T-cell (primary cell): ENCODE results near the gene MLXIP. TPM values are rescaled to one million over a fixed set of nuclear protein-coding genes. Genes with fewer than 3 reads are reported as not detected.

Source experiments
- ATAC-seq, 4 experiments: fragments of 200-7000 bp in 3 of 4; fragments of 150-1000 bp in 1 of 4; cut with Tn5 transposase; replicated peaks in 1 of 4; 1 replicate in 3 of 4; 2 replicates in 1 of 4; pipeline ENCODE4 v1.10.0; 2021; ENCODE audit warnings: moderate library complexity in 3 of 4, mild to moderate bottlenecking in 2 of 4, moderate number of reproducible peaks in 1 of 4
- CTCF ChIA-PET, 2 donors: fragments of 300-600 bp; sonication (Branson Sonifier 250); formaldehyde crosslinking; loops; one replicate each; lab custom pipeline; 2022; ENCODE audit warnings: antibody characterized with exemption in 2 of 2; lab: Charles Lee
- POLR2A ChIA-PET, 2 donors: fragments of 300-600 bp; sonication (Branson Sonifier 250); formaldehyde crosslinking; loops; one replicate each; lab custom pipeline; 2022; ENCODE audit warnings: antibody characterized with exemption in 2 of 2; lab: Charles Lee
- DNase-seq, 35 experiments: peaks; one replicate each; pipeline versions ENCODE4 v3.0.0 to v3.0.0-alpha.2; 2013 to 2023
- H3K27ac ChIP-seq: one replicate; pipeline ENCODE4 v1.5.1; 2013; ENCODE audit warnings: low read length
- H3K27me3 ChIP-seq, 2 experiments: replicated peaks in 1 of 2; 1 replicate in 1 of 2; 2 replicates in 1 of 2; pipeline versions ENCODE4 v1.6.1 to v1.7.0; 2013; ENCODE audit warnings: low read length in 1 of 2, mixed read lengths in 1 of 2; ENCODE audit not compliant: control insufficient read depth in 2 of 2, insufficient read depth in 2 of 2; ENCODE audit errors: extremely low read depth in 1 of 2
- H3K36me3 ChIP-seq, 2 donors: 1 replicate in 1 of 2; 2 replicates in 1 of 2; pipeline versions ENCODE4 v1.6.1 to v1.7.0; 2013; ENCODE audit warnings: low read length in 1 of 2; ENCODE audit not compliant: control insufficient read depth in 2 of 2, insufficient read depth in 1 of 2; ENCODE audit errors: extremely low read depth in 1 of 2
- H3K4me1 ChIP-seq, 2 experiments: 1 replicate in 1 of 2; 2 replicates in 1 of 2; pipeline versions ENCODE4 v1.6.1 to v1.7.0; 2013; ENCODE audit warnings: low read length in 2 of 2, mixed read lengths in 1 of 2; ENCODE audit not compliant: insufficient read depth in 2 of 2, control insufficient read depth in 1 of 2; ENCODE audit errors: extremely low read depth in 1 of 2
- H3K4me3 ChIP-seq, 2 donors: 1 replicate in 1 of 2; 2 replicates in 1 of 2; pipeline versions ENCODE4 v1.5.1 to v1.7.0; 2013; ENCODE audit warnings: mild to moderate bottlenecking in 2 of 2, low read length in 1 of 2, moderate library complexity in 1 of 2; ENCODE audit not compliant: control insufficient read depth in 1 of 2; ENCODE audit errors: extremely low read depth in 1 of 2
- H3K9me3 ChIP-seq: 2 replicates; pipeline ENCODE4 v1.7.0; 2013
- H3K27ac Mint-ChIP-seq, 2 donors: one replicate each; pipeline ENCODE4 v1.8.0; 2020 to 2021; ENCODE audit warnings: mild to moderate bottlenecking in 2 of 2, mixed read lengths in 2 of 2
- H3K27me3 Mint-ChIP-seq, 2 donors: one replicate each; pipeline ENCODE4 v1.8.0; 2021 to 2022; ENCODE audit warnings: mixed read lengths in 2 of 2
- H3K36me3 Mint-ChIP-seq: one replicate; pipeline ENCODE4 v1.8.0; 2021; ENCODE audit warnings: mixed read lengths
- H3K4me1 Mint-ChIP-seq, 3 donors: one replicate each; pipeline ENCODE4 v1.8.0; 2020 to 2022; ENCODE audit warnings: mixed read lengths in 3 of 3, mild to moderate bottlenecking in 1 of 3
- H3K4me3 Mint-ChIP-seq, 3 donors: one replicate each; pipeline ENCODE4 v1.8.0; 2020 to 2022; ENCODE audit warnings: mild to moderate bottlenecking in 3 of 3, mixed read lengths in 3 of 3, moderate library complexity in 3 of 3
- H3K9me3 Mint-ChIP-seq, 3 donors: one replicate each; pipeline ENCODE4 v1.8.0; 2020 to 2022; ENCODE audit warnings: mixed read lengths in 3 of 3
- WGBS: methylation state at CpG from one replicate; pipeline ENCODE4 v1.1.5; 2013; ENCODE audit warnings: missing lambda C conversion rate; ENCODE audit not compliant: insufficient coverage; 5-methylcytosine and 5-hydroxymethylcytosine counted together
- total RNA-seq, 35 experiments: library from RNA in 6 of 35; stranded (reverse) in 6 of 35; fragments of 120-200 nt in 1 of 35; gene quantifications; one replicate each; pipeline versions ENCODE4 v1.2.1 to v1.2.4 and lab custom pipeline; 2013 to 2026

The MLXIP gene
- total RNA-seq, 5 donors from 2014 or later (not counting 1 experiment from before 2014, with no cell fraction given) = 87.9 to 113 (median 98.3) TPM

GRCh38 chr12:122194804-122195203 lies 116.2 kb downstream of the MLXIP start:
- H3K9me3 Mint-ChIP-seq = peaks cover 0 to 12% (median 4%) of the 10 kb centered on the region in 3 donors

GRCh38 chr12:122195405-122195804 lies 116.8 kb downstream of the MLXIP start:
- CTCF ChIA-PET = interaction anchor here in 1 of 2 donors (0.6 kb wide), 1 partner anchor 92 kb away, joined by 4 read pairs; no protein-coding TSS in a partner anchor

More at GRCh38 chr12:122194804-122195203, 116.2 kb downstream of the MLXIP start:
- no CpG with 5 or more reads among the region's 1 CpG for WGBS
- Histone ChIP-seq H3K36me3 (no peaks in the 10 kb centered on the region), H3K27ac (no peak overlapping the region), H3K27me3 (peaks cover 0 to 34% of the 10 kb centered on the region in 2 experiments), H3K4me3 (no peak overlapping the region), H3K9me3 (no peaks in the 10 kb centered on the region), H3K4me1 (peaks cover 0 to 6% of the 10 kb centered on the region in 2 experiments)
- ChIA-PET POLR2A (interaction anchor here in 1 of 2 donors (0.5 kb wide), 2 partner anchors 321 to 430 kb away, joined by 4 to 5 read pairs; no protein-coding TSS in a partner anchor), CTCF (interaction anchor here in 1 of 2 donors (1.0 kb wide), 1 partner anchor 64 kb away, joined by 3 read pairs; no protein-coding TSS in a partner anchor)
- Mint-ChIP-seq H3K27ac (no peak overlapping the region), H3K4me1 (no peaks in the 10 kb centered on the region), H3K4me3 (no peak overlapping the region), H3K27me3 (peaks cover 3 to 21% of the 10 kb centered on the region in 2 donors), H3K36me3 (no peaks in the 10 kb centered on the region)
- no peak for DNase-seq
- ATAC-seq = no peak

More at GRCh38 chr12:122195405-122195804, 116.8 kb downstream of the MLXIP start:
- Mint-ChIP-seq H3K36me3 (no peaks in the 10 kb centered on the region), H3K9me3 (peaks cover 0 to 12% (median 4%) of the 10 kb centered on the region in 3 donors), H3K27me3 (peaks cover 8 to 23% of the 10 kb centered on the region in 2 donors), H3K27ac (no peak overlapping the region), H3K4me1 (no peaks in the 10 kb centered on the region), H3K4me3 (no peak overlapping the region)
- 96% methylated on average over 3 of the region's 4 CpGs for WGBS
- POLR2A ChIA-PET = interaction anchor here in 1 of 2 donors (0.5 kb wide), 1 partner anchor 146 kb away, joined by 11 read pairs; no protein-coding TSS in a partner anchor
- H3K4me1 ChIP-seq = peaks cover 0 to 6% of the 10 kb centered on the region in 2 experiments
- H3K27me3 ChIP-seq = peaks cover 0 to 36% of the 10 kb centered on the region in 2 experiments
- no peaks in the 10 kb centered on the region for H3K36me3 ChIP-seq
- H3K4me3 ChIP-seq = no peak overlapping the region
- DNase-seq = no peak
- no peak for ATAC-seq
- no peak overlapping the region for H3K27ac ChIP-seq
- no peaks in the 10 kb centered on the region for H3K9me3 ChIP-seq

Other genes with a start within 250 kb of the MLXIP start
- gene HPD, start 219.9 kb upstream of the MLXIP start, total RNA-seq = under 1 TPM in 3 of 5 donors, not detected in 2; 0.39 to 0.92 (median 0.58) TPM
- gene PSMD9, start 190.0 kb upstream of the MLXIP start, total RNA-seq = 10 to 100 TPM; 42.1 to 57.3 (median 48.1) TPM
- under 1 TPM; 0.50 to 0.61 (median 0.57) TPM for gene CFAP251, start 160.2 kb upstream of the MLXIP start, total RNA-seq
- 1 to 10 TPM; 5.3 to 7.4 (median 6.7) TPM for gene BCL7A, start 56.9 kb upstream of the MLXIP start, total RNA-seq
- not detected for gene IL31, start 95.5 kb downstream of the MLXIP start, total RNA-seq
- under 1 TPM in 2 of 5 donors, not detected in 3; 0.44 to 0.66 TPM for gene LRRC43, start 104.4 kb downstream of the MLXIP start, total RNA-seq
- 1 to 10 TPM in 2 of 5 donors, under 1 TPM in 2, not detected in 1; 0.35 to 1.4 (median 0.88) TPM for gene B3GNT4, start 125.0 kb downstream of the MLXIP start, total RNA-seq
- 10 to 100 TPM; 39.8 to 85.1 (median 41.3) TPM for gene DIABLO, start 147.3 kb downstream of the MLXIP start, total RNA-seq
- 10 to 100 TPM; 22.7 to 35.0 (median 29.5) TPM for gene VPS33A, start 187.7 kb downstream of the MLXIP start, total RNA-seq